Measurements from ENCODE around the gene ZNF236.

- TF ChIP-seq CTCF (IDR thresholded peaks at IDR 0.05): no peak
- no peak for TF ChIP-seq POLR2A (IDR thresholded peaks at IDR 0.05)
Observed at GRCh38 chr18:77019641-77020040, 197.3 kb downstream of the ZNF236 start.
